UCSD-AML1 (cell line): ENCODE measurements around the gene TNFAIP3.
"Not testable (repeated sequence)": the region's sequence is repeated elsewhere in the genome, so short reads cannot be mapped to it uniquely, and the experiment has no call there.

Experiments
- DNase-seq: peaks from one replicate; lab custom pipeline; 2025; ENCODE audit not compliant: unreplicated experiment; lab: John Stamatoyannopoulos, UW

TNFAIP3 gene

DNA sequence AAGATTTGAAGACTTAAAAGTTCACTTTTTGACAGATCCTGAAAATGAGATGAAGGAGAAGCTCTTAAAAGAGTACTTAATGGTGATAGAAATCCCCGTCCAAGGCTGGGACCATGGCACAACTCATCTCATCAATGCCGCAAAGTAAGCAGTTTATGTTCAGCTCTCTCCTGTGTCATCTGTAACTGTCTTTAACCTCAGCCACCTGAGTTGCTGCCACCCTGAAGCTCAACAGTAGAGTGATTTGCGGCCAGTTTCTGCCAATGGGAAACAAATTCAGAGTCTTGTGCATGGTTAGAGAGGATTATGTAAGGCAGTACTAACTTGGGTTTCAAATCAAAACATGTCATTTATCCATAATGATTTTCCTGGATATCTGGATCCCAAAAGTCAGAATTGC is 10.1 kb downstream of the TNFAIP3 start:
- no peak for DNase-seq

DNA sequence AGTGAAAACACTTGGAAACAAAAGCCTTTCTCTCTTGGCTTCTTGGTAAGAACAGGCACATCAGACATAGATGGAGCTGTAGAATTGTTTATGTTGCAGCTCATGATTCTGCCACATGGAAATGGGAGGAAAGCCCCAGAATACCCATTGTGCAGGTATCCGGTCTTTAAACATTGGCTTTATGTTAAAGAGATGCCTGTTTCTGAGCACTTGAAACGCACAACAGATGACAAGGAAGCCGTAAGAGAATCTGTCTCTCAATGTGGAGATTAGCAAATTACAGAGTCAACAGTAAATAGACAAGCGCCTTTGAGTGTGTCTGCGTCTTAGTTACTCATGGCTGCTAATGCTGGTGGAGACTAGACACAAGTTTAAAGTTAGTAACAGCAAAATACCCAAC is 10.5 kb downstream of the TNFAIP3 start:
- no peak for DNase-seq

DNA sequence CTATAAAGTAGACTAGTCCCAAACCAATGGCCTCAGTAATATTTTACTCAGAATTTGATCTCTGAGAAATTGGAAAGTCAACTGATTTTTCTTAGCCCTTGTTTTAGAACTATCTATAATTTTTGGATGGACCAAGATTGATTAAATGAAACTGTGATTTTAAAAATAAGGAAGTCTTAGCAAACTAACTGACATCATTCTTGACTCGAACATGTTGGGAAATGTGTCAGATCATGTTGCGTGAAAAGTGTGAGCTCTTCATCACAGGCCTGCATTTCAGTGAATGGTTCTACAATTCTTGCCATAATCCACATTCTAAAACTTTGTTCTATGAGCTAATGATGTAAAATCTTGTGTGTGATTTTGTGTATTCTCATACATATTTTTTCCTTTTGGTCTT is 11.0 kb downstream of the TNFAIP3 start:
- DNase-seq = no peak

DNA sequence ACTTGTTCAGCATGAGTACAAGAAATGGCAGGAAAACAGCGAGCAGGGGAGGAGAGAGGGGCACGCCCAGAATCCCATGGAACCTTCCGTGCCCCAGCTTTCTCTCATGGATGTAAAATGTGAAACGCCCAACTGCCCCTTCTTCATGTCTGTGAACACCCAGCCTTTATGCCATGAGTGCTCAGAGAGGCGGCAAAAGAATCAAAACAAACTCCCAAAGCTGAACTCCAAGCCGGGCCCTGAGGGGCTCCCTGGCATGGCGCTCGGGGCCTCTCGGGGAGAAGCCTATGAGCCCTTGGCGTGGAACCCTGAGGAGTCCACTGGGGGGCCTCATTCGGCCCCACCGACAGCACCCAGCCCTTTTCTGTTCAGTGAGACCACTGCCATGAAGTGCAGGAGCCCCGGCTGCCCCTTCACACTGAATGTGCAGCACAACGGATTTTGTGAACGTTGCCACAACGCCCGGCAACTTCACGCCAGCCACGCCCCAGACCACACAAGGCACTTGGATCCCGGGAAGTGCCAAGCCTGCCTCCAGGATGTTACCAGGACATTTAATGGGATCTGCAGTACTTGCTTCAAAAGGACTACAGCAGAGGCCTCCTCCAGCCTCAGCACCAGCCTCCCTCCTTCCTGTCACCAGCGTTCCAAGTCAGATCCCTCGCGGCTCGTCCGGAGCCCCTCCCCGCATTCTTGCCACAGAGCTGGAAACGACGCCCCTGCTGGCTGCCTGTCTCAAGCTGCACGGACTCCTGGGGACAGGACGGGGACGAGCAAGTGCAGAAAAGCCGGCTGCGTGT is 11.6 kb downstream of the TNFAIP3 start:
- DNase-seq = no peak

DNA sequence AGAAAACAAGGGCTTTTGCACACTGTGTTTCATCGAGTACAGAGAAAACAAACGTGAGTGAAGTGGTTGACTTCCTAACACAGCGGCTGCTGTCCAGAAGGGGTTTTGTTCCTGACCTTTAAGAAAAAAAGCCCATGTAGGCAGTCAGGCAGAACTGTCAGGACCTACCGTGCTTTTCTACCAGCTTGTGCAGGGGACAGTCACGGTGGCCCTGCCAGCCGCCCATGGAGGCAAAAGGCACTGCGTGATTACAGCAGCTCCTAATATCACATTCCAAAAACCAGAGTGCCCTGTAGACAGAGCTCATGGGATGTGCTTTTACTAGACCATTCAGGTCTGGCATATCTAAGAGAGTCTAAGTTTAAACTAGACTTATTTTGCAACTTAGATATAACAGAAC is 12.2 kb downstream of the TNFAIP3 start:
- no peak for DNase-seq

DNA sequence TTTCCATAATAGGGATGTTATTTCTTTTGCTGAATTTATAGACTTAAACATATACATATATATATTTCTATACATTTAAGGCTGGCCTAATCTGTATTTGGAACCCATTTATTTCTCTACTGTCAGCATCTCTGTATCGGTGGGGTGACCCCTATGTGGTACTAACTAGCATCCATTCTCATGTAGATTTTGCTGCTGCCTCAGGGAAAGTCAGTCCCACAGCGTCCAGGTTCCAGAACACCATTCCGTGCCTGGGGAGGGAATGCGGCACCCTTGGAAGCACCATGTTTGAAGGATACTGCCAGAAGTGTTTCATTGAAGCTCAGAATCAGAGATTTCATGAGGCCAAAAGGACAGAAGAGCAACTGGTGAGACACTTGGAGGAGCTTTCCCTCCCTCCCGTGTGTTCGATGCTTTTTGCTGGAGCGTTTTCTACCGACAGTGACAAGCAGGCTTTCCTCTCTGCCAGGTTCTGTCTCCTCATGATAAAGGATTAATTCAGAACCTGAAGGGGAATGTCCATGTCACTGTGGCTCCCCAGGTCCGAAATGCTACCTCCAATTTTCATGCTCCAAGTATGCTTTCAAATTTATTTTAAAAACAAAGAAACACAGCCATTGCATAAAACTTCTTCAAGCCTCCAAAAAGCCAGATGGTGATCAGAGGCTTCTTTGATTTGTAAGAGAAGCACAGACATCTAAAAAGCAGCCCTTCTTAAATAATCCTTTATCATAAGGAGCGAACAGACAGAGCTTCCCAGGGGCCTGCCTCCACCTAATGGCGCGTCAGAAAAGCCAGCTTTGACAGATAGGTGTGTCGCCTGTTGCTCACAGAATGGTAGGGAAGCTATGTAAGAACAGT is 13.1 kb downstream of the TNFAIP3 start:
- DNase-seq = no peak

DNA sequence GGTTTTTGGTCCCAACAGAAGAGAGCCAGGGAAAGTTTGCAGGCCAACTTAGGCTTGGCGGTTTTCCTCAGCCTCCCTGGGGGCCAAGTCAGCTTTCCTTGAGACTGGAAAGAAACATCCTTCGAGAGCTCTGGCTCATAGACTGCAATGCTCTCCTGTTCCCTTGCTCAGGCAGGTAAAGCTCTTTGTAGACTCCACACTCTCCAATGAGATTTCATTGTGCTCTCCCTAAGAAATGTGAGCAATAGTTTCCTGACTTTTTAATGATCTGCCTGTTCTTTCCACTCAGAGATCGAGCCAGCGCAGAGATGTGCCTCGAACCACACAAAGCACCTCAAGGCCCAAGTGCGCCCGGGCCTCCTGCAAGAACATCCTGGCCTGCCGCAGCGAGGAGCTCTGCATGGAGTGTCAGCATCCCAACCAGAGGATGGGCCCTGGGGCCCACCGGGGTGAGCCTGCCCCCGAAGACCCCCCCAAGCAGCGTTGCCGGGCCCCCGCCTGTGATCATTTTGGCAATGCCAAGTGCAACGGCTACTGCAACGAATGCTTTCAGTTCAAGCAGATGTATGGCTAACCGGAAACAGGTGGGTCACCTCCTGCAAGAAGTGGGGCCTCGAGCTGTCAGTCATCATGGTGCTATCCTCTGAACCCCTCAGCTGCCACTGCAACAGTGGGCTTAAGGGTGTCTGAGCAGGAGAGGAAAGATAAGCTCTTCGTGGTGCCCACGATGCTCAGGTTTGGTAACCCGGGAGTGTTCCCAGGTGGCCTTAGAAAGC is 13.9 kb downstream of the TNFAIP3 start:
- DNase-seq = no peak

DNA sequence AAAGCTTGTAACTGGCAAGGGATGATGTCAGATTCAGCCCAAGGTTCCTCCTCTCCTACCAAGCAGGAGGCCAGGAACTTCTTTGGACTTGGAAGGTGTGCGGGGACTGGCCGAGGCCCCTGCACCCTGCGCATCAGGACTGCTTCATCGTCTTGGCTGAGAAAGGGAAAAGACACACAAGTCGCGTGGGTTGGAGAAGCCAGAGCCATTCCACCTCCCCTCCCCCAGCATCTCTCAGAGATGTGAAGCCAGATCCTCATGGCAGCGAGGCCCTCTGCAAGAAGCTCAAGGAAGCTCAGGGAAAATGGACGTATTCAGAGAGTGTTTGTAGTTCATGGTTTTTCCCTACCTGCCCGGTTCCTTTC is 14.4 kb downstream of the TNFAIP3 start:
- DNase-seq = no peak

DNA sequence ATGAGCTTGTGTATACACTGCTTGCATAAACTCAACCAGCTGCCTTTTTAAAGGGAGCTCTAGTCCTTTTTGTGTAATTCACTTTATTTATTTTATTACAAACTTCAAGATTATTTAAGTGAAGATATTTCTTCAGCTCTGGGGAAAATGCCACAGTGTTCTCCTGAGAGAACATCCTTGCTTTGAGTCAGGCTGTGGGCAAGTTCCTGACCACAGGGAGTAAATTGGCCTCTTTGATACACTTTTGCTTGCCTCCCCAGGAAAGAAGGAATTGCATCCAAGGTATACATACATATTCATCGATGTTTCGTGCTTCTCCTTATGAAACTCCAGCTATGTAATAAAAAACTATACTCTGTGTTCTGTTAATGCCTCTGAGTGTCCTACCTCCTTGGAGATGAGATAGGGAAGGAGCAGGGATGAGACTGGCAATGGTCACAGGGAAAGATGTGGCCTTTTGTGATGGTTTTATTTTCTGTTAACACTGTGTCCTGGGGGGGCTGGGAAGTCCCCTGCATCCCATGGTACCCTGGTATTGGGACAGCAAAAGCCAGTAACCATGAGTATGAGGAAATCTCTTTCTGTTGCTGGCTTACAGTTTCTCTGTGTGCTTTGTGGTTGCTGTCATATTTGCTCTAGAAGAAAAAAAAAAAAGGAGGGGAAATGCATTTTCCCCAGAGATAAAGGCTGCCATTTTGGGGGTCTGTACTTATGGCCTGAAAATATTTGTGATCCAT is 15.3 kb downstream of the TNFAIP3 start:
- peak; percentile 25 for DNase-seq

DNA sequence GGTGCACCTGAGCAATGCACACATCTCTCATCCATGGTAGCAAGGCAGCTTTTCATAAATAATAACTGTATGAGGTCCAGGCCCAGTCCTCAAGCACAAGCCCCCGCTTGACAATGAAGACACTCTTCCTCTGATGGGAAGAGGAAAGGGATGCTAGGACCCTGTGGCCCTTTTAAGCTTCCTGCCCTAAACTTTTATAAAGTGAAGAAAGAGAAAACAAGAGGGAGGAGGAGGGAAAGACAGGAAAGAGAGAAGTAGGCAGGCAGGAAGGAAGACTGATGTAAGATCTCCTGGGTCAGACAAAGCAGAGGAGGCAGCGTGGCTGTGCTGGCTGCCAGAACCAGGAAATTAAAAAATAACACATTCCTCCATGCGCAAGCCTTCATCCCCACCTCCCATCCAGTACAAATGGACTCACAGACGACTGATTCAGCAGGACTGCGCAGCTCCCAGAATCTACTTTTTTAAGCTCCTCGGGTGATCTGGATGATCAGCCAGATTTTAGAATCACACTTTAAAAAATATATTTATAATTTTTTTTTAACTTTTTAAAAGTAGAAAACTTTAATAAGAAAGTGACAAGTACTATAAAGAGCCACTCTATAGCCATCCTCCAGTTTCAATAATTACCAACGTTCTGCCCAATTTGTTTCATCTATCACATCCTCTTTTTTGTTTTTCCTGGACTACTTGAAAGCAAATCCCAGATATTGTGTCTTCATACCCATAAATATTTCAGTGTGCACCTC is 16.5 kb downstream of the TNFAIP3 start:
- peak; percentile 53 for DNase-seq

DNA sequence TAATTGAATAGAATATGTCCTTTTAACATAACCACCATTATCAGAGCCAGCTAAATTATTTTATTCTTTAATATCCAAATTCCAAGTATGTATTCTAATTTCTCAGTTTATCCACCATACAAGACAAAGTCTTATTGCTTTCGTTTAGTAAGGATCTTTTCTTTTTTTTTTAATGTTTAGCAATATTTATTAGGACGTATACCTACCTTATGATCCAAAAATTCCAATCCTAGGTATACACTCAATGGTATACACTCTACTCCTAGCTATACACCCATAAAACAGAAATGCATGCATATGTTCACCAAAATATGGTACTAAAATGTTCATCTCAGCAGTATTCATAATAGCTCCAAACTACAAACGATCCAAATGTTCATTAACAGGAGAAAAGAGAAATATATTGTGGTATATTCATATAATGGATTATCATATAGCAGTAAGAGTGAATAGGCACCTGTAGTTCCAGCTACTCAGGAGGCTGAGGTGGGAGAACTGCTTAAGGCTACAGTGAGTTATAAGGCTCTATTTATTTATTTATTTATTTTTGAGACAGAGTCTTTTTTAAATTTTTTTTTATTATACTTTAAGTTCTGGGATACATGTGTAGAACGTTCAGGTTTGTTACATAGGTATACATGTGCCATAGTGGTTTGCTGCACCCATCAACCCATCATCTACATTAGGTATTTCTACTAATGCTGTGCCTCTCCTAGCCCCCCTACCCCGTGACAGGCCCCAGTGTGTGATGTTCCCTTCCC is 17.3 kb downstream of the TNFAIP3 start:
- DNase-seq = no peak

DNA sequence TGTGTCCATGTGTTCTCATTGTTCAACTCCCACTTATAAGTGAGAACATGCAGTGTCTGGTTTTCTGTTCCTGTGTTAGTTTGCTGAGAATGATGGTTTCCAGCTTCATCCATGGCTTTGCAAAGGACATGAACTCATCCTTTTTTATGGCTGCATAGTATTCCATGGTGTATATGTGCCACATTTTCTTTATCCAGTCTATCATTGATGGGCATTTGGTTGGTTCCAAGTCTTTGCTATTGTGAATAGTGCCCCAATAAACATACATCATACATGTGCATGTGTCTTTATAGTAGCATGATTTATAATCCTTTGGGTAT is 17.8 kb downstream of the TNFAIP3 start:
- DNase-seq = not testable (repeated sequence)

DNA sequence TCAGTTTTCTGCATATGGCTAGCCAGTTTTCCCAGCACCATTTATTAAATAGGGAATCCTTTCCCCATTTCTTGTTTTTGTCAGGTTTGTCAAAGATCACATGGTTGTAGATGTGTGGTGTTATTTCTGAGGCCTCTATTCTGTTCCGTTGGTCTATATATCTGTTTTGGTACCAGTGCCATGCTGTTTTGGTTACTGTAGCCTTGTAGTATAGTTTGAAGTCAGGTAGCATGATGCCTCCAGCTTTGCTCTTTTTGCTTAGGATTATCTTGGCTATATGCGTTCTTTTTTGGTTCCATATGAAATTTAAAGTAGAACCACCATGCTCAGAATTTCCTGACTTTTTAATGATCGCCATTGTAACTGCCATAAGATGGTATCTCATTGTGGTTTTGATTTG is 19.2 kb downstream of the TNFAIP3 start:
- DNase-seq = not testable (repeated sequence)

DNA sequence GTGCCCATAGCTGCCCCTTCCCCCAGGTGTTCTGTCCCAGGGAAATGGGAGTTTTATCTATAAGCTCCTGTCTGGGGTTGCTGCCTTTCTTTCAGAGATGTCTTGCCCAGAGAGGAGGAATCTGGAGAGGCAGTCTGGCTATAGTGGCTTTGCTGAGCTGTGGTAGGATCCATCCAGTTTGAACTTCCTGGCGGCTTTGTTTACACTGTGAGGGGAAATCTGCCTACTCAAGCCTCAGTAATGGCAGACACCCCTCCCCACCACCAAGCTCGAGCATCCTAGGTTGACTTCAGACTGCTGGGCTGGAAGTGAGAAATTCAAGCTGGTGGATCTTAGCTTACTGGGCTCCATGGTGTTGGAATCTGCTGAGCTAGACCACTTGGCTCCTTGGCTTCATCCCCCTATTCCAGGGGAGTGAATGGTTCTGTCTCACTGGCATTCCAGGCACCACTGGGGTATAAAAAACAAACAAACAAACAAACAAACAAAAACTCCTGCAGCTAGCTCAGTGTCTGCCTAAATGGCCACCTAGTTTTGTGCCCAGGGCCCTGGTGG is 24.0 kb downstream of the TNFAIP3 start:
- no peak for DNase-seq

DNA sequence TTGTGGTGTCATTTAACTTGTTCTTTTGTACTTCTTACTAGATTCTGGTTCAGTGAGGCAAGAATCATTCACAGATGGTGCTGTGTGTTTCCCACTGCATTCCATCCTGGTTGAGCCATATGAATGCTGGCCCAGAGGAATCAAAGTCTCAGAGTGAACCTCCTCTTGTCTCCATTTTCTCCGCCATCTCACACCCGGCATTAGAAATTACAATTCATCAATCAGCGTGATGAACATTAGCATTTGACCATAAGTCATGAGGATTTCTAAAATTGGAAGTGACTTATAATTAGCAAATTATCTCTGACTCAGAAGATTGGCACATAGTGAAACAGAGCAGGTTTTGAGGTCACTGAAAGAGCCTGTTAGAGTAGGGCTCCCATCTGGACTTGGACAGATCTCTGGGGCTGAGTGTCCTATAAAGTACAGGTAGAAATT is 25.2 kb downstream of the TNFAIP3 start:
- DNase-seq = no peak

DNA sequence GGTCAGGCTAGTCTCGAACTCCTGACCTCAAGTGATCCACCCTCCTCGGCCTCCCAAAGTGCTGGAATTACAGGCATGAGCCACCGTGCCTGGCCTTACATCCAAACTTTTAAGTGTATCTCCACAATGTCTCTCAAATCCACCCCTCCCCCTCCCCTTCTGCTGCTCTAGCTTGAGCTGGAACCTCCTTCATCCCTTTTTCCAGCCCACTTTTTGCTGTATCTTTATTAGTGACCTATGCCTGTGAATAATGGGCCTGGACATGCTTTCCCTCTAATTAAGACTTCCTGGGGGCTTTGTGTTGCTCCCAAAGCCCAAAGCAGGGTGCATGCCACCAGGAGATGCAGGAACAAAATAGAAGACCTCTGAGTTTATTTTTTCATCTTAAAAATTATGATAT is 26.1 kb downstream of the TNFAIP3 start:
- DNase-seq = no peak

DNA sequence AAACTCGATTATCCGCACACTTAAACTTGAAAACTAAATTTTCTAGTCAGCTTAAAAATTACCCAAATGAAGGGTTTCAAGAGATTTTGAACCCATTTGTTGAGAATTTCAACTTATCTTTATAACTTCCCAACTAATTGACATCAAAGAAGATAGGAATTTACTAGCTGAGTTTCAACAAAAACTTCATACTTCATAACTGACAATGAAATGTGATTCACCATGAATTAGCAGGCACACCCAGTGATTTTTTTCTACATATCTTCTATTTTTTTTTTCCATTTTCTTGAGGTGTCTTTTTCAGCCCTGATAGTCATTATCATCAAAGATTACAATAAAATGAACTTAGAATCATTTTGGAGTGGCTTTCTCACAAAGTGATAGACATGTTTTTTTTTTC is 26.7 kb downstream of the TNFAIP3 start:
- DNase-seq = no peak

DNA sequence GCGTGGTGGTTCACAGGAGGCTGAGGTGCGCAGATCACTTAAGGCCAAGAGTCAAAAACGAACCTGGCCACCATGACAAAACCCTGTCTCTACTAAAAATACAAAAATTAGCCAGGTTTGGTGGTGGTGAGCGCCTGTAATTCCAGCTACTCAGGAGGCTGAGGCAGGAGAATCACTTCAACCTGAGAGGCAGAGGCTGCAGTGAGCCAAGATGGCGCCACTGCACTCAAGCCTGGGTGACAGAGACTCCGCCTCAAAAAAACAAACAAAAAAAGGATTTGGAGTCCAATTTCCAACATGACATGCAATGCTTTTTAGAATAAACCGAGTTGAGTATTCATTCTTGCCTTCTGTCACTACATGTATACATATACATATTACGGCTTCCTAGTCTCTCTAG is 27.3 kb downstream of the TNFAIP3 start:
- DNase-seq = not testable (repeated sequence)

DNA sequence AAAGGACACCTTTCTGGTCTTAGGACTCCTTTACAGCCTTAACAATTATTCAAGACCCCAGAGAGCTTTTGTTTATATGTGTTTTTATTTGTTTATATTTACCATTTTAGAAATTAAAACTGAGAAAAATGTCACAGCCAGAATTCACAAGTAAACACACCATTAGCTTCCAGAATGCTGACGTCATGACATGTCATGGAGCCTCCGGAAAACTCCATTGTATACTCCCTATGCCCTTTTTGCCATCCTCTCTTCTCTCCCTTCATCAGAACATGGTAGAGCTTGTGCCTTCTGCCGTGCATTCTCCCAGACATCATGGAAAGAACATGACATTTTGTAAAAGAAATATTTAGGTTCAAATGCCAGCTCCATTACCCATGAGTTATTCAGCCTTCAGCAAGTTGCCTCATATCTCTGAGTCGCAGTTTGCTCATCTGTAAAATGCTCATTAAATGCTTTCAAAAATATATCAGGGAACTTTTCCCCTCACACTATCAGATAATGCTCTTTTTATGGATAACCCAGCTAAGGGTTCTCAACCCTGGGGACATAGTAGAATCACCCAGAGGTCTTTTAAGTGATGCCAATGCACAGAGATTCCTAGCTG is 27.8 kb downstream of the TNFAIP3 start:
- DNase-seq = no peak
